ENCODE measurements around the gene FBXW8.
"Not testable (repeated sequence)": the region's sequence is repeated elsewhere in the genome, so short reads cannot be mapped to it uniquely, and the experiment has no call there.

The FBXW8 gene

DNA sequence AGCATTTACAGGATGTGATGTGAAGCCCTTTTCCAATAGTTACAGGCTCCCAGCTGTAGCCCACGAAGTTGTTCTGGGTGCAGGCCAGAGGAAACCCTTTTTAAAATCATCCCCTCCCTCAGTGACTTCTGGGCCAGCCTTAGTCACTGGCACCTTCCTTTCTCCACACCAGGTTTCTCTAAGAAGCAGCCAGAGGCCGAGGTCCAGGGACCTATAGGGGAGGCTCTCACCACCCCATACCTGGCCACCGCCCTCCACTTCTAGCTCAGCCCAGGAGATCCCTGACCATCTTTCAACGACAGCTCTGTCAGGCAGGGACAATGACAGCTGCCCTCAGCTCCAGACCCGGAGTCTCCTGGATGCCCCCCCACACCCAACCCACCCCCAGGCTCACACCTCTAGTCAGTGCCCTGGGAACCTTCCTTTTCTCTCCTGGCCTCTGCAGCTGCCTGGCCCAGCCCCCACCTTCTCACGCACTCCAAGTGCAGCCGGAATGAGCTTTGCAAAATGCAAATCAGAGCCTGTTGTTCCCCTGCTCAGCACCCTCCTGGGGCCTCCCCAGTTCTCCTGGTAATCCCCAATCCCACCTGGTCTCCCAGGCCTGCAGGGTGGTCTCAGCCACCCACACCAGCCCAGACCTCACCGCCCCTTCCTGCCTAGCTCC, 141.8 kb downstream of the FBXW8 start:
- Histone ChIP-seq H3K23ac (ENCODE audit: low read length) (peak overlapping the region; percentile 48), H3K4me3 (ENCODE audit: low read length) (no peak overlapping the region), H3K36me3 (ENCODE audit: control insufficient read depth, insufficient read depth, low read length) (no peaks in the 10 kb centered on the region), H3K27me3 (ENCODE audit: insufficient read depth, low read length, poor library complexity) (no peaks in the 10 kb centered on the region), H2BK120ac (ENCODE audit: low read depth, low read length) (no peak overlapping the region), H2AK5ac (ENCODE audit: low read length) (no peak overlapping the region), H3K4ac (ENCODE audit: low read depth, low read length) (no peak overlapping the region), H3K27ac (ENCODE audit: low read depth, low read length) (no peak overlapping the region), H3K79me2 (ENCODE audit: control insufficient read depth, insufficient read depth, low read length) (no peaks in the 10 kb centered on the region), H3K4me1 (ENCODE audit: control insufficient read depth, low read depth, low read length) (peaks cover 5% of the 10 kb centered on the region), H3K56ac (ENCODE audit: low read length) (no peak overlapping the region), H4K8ac (ENCODE audit: low read depth, low read length) (no peak overlapping the region), H4K5ac (ENCODE audit: low read length) (no peak overlapping the region), H3K79me1 (ENCODE audit: low read length) (no peaks in the 10 kb centered on the region), H2BK15ac (replicated peaks; ENCODE audit: low read depth) (no peak overlapping the region), H3K9ac (ENCODE audit: low read length) (no peak overlapping the region), H3K4me2 (ENCODE audit: low read length) (no peak overlapping the region), H2BK5ac (ENCODE audit: low read length) (no peak overlapping the region), H3K18ac (ENCODE audit: low read length) (no peak overlapping the region)
- WGBS (ENCODE audit: extremely low coverage, insufficient coverage, low lambda C conversion rate) = no CpG with 5 or more reads among the region's 8 CpGs
- no peak for DNase-seq

- Histone ChIP-seq H3K23ac (ENCODE audit: low read length) (peak overlapping the region; percentile 48), H3K9ac (ENCODE audit: low read length) (no peak overlapping the region), H2BK15ac (replicated peaks; ENCODE audit: low read depth) (no peak overlapping the region), H2BK120ac (ENCODE audit: low read depth, low read length) (no peak overlapping the region), H3K79me2 (ENCODE audit: control insufficient read depth, insufficient read depth, low read length) (no peaks in the 10 kb centered on the region), H3K18ac (ENCODE audit: low read length) (no peak overlapping the region), H4K8ac (ENCODE audit: low read depth, low read length) (no peak overlapping the region), H3K27ac (ENCODE audit: low read depth, low read length) (no peak overlapping the region), H3K4me1 (ENCODE audit: control insufficient read depth, low read depth, low read length) (peaks cover 5% of the 10 kb centered on the region), H3K4me3 (ENCODE audit: low read length) (no peak overlapping the region), H4K5ac (ENCODE audit: low read length) (no peak overlapping the region), H3K27me3 (ENCODE audit: insufficient read depth, low read length, poor library complexity) (no peaks in the 10 kb centered on the region), H2AK5ac (ENCODE audit: low read length) (no peak overlapping the region), H3K56ac (ENCODE audit: low read length) (no peak overlapping the region), H2BK5ac (ENCODE audit: low read length) (no peak overlapping the region), H3K36me3 (ENCODE audit: control insufficient read depth, insufficient read depth, low read length) (no peaks in the 10 kb centered on the region), H3K79me1 (ENCODE audit: low read length) (no peaks in the 10 kb centered on the region), H3K4ac (ENCODE audit: low read depth, low read length) (no peak overlapping the region), H3K4me2 (ENCODE audit: low read length) (no peak overlapping the region)
- no peak for DNase-seq
- no CpG with 5 or more reads among the region's 9 CpGs for WGBS (ENCODE audit: extremely low coverage, insufficient coverage, low lambda C conversion rate)
Measured at GRCh38 chr12:117053050-117053400, 142.3 kb downstream of the FBXW8 start.

DNA sequence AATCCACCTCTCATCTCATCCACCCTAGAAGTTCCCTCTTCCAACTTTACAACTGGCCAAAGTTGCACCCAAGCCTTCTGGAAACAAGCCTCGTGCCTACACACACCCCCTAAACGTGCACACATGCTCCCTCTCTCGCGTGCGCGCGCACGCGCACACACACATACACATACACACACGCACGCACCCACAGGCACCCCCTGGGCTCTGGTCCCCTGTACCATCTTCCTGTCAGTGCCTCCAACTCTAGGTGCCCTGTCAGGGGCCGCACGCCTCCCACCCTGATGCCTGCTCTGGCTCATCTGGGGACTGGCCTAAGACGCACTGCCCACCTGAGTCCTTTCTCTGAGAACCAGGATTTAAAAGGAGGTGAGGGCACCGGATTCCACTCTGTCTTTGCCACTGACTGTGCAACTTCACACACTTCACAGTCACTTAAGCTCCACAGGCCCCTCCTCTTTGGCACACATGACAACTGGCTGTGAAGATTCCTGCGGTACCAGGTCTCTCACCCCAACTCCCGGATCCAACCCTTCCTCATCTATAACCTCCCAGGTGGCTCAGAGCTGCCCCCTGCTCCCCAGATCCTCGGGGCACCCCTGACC, 142.9 kb downstream of the FBXW8 start:
- Histone ChIP-seq H3K18ac (ENCODE audit: low read length) (no peak overlapping the region), H3K79me2 (ENCODE audit: control insufficient read depth, insufficient read depth, low read length) (no peaks in the 10 kb centered on the region), H3K23ac (ENCODE audit: low read length) (no peak overlapping the region), H3K4me2 (ENCODE audit: low read length) (no peak overlapping the region), H3K9ac (ENCODE audit: low read length) (no peak overlapping the region), H3K27me3 (ENCODE audit: insufficient read depth, low read length, poor library complexity) (no peaks in the 10 kb centered on the region), H2BK15ac (replicated peaks; ENCODE audit: low read depth) (no peak overlapping the region), H3K56ac (ENCODE audit: low read length) (no peak overlapping the region), H4K5ac (ENCODE audit: low read length) (no peak overlapping the region), H2AK5ac (ENCODE audit: low read length) (no peak overlapping the region), H3K36me3 (ENCODE audit: control insufficient read depth, insufficient read depth, low read length) (no peaks in the 10 kb centered on the region), H4K8ac (ENCODE audit: low read depth, low read length) (no peak overlapping the region), H3K4me1 (ENCODE audit: control insufficient read depth, low read depth, low read length) (peaks cover 3% of the 10 kb centered on the region), H3K4me3 (ENCODE audit: low read length) (no peak overlapping the region), H2BK5ac (ENCODE audit: low read length) (no peak overlapping the region), H3K27ac (ENCODE audit: low read depth, low read length) (no peak overlapping the region), H2BK120ac (ENCODE audit: low read depth, low read length) (no peak overlapping the region), H3K79me1 (ENCODE audit: low read length) (no peaks in the 10 kb centered on the region), H3K4ac (ENCODE audit: low read depth, low read length) (no peak overlapping the region)
- no CpG with 5 or more reads among the region's 18 CpGs for WGBS (ENCODE audit: extremely low coverage, insufficient coverage, low lambda C conversion rate)
- DNase-seq = no peak

DNA sequence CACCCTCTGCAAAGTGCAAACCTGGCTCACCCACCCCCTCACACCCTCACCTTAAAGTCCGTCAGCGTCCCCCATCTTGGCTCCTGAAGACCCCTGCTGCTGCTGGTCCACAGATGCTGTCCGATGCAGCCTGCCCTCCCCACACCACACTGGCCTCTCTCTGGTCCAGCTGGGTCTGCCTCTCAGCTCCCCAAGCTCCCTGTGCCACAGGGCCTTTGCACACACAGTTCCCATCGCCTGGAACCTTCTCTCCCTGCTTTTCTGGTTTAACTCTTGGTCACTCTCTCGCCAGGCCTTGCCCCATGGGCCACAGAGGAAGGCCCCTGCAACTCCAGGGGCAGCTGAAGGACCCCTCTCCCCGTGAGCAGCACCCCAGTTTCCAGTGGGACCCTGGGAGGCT, 143.5 kb downstream of the FBXW8 start:
- Histone ChIP-seq H3K27ac (ENCODE audit: low read depth, low read length) (no peak overlapping the region), H3K9ac (ENCODE audit: low read length) (no peak overlapping the region), H4K8ac (ENCODE audit: low read depth, low read length) (no peak overlapping the region), H3K56ac (ENCODE audit: low read length) (no peak overlapping the region), H2BK120ac (ENCODE audit: low read depth, low read length) (no peak overlapping the region), H3K4me1 (ENCODE audit: control insufficient read depth, low read depth, low read length) (peaks cover 3% of the 10 kb centered on the region), H3K18ac (ENCODE audit: low read length) (no peak overlapping the region), H3K4me2 (ENCODE audit: low read length) (no peak overlapping the region), H2AK5ac (ENCODE audit: low read length) (no peak overlapping the region), H2BK15ac (replicated peaks; ENCODE audit: low read depth) (no peak overlapping the region), H3K27me3 (ENCODE audit: insufficient read depth, low read length, poor library complexity) (no peaks in the 10 kb centered on the region), H4K5ac (ENCODE audit: low read length) (no peak overlapping the region), H3K4ac (ENCODE audit: low read depth, low read length) (no peak overlapping the region), H3K36me3 (ENCODE audit: control insufficient read depth, insufficient read depth, low read length) (no peaks in the 10 kb centered on the region), H3K79me2 (ENCODE audit: control insufficient read depth, insufficient read depth, low read length) (no peaks in the 10 kb centered on the region), H2BK5ac (ENCODE audit: low read length) (no peak overlapping the region), H3K4me3 (ENCODE audit: low read length) (no peak overlapping the region), H3K23ac (ENCODE audit: low read length) (no peak overlapping the region), H3K79me1 (ENCODE audit: low read length) (no peaks in the 10 kb centered on the region)
- no CpG with 5 or more reads among the region's 6 CpGs for WGBS (ENCODE audit: extremely low coverage, insufficient coverage, low lambda C conversion rate)
- no peak for DNase-seq

DNA sequence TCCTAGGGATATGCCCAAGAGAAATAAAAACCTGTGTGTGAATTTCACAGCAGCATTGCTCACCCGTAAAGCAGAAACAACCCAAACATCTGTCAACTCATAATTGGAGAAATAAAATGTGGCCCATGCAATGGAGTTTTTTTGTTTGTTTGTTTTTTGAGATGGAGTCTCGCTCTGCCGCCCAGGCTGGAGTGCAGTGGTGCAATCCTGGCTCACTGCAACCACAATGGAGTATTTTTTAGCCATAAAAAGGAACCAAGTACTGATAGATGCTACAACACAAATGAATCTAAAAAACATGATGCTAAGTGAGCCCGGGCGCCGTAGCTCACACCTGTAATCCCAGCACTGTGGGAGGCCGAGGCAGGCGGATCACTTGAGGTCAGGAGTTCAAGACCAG, 146.9 kb downstream of the FBXW8 start:
- not testable (repeated sequence) for H3K79me2 ChIP-seq (ENCODE audit: control insufficient read depth, insufficient read depth, low read length); H2BK15ac ChIP-seq (replicated peaks; ENCODE audit: low read depth); H3K27ac ChIP-seq (ENCODE audit: low read depth, low read length); H3K27me3 ChIP-seq (ENCODE audit: insufficient read depth, low read length, poor library complexity); DNase-seq; H2BK120ac ChIP-seq (ENCODE audit: low read depth, low read length); H3K4me3 ChIP-seq (ENCODE audit: low read length); H3K4me2 ChIP-seq (ENCODE audit: low read length); H4K5ac ChIP-seq (ENCODE audit: low read length); H3K79me1 ChIP-seq (ENCODE audit: low read length); H3K4me1 ChIP-seq (ENCODE audit: control insufficient read depth, low read depth, low read length); H3K18ac ChIP-seq (ENCODE audit: low read length); H2AK5ac ChIP-seq (ENCODE audit: low read length); H4K8ac ChIP-seq (ENCODE audit: low read depth, low read length); H3K9ac ChIP-seq (ENCODE audit: low read length); H3K23ac ChIP-seq (ENCODE audit: low read length); H2BK5ac ChIP-seq (ENCODE audit: low read length); H3K36me3 ChIP-seq (ENCODE audit: control insufficient read depth, insufficient read depth, low read length); H3K4ac ChIP-seq (ENCODE audit: low read depth, low read length); H3K56ac ChIP-seq (ENCODE audit: low read length)
- WGBS (ENCODE audit: extremely low coverage, insufficient coverage, low lambda C conversion rate) = no CpG with 5 or more reads among the region's 8 CpGs
